ENCODE measurements around the gene PDE1A.

Gene PDE1A

GRCh38 chr2:182186132-182186735, 240.6 kb downstream of the PDE1A start:
- DNase-seq = peak; percentile 22

GRCh38 chr2:182182436-182182835, 244.4 kb downstream of the PDE1A start:
- DNase-seq = no peak

- no peak for DNase-seq
Measured at GRCh38 chr2:182181381-182181780, 245.5 kb downstream of the PDE1A start.

- no peak for DNase-seq
Measured at GRCh38 chr2:182179176-182179575, 247.7 kb downstream of the PDE1A start.

- DNase-seq = no peak
Measured at GRCh38 chr2:182173944-182174622, 252.8 kb downstream of the PDE1A start.

- DNase-seq = no peak
Measured at GRCh38 chr2:182170341-182170740, 256.5 kb downstream of the PDE1A start.

- DNase-seq = no peak
Measured at GRCh38 chr2:182167882-182168281, 259.0 kb downstream of the PDE1A start.

GRCh38 chr2:182166841-182167240, 260.0 kb downstream of the PDE1A start:
- DNase-seq = no peak

GRCh38 chr2:182166406-182166805, 260.4 kb downstream of the PDE1A start:
- DNase-seq = no peak

- DNase-seq = no peak
Measured at GRCh38 chr2:182165202-182165601, 261.6 kb downstream of the PDE1A start.

- no peak for DNase-seq
Measured at GRCh38 chr2:182164686-182165085, 262.1 kb downstream of the PDE1A start.

GRCh38 chr2:182163878-182164277, 263.0 kb downstream of the PDE1A start:
- DNase-seq = no peak

GRCh38 chr2:182148344-182148743, 278.5 kb downstream of the PDE1A start:
- DNase-seq = no peak

- no peak for DNase-seq
Measured at GRCh38 chr2:182144776-182145165, 282.1 kb downstream of the PDE1A start.

- DNase-seq = no peak
Measured at GRCh38 chr2:182144041-182144775, 282.6 kb downstream of the PDE1A start.

GRCh38 chr2:182142062-182142461, 284.8 kb downstream of the PDE1A start:
- DNase-seq = no peak

- no peak for DNase-seq
Measured at GRCh38 chr2:182134201-182134600, 292.6 kb downstream of the PDE1A start.

GRCh38 chr2:182133195-182133891, 293.5 kb downstream of the PDE1A start:
- DNase-seq = no peak

- DNase-seq = no peak
Measured at GRCh38 chr2:182132605-182133004, 294.2 kb downstream of the PDE1A start.

GRCh38 chr2:182128821-182129707, 297.8 kb downstream of the PDE1A start:
- DNase-seq = no peak

GRCh38 chr2:182117196-182117595, 309.6 kb downstream of the PDE1A start:
- DNase-seq = no peak

- DNase-seq = no peak
Measured at GRCh38 chr2:182116774-182117173, 310.1 kb downstream of the PDE1A start.

- no peak for DNase-seq
Measured at GRCh38 chr2:182115258-182115657, 311.6 kb downstream of the PDE1A start.

Measured in NCI-H2107 (cell line).